ENCODE measurements around the gene DMD. TPM values are rescaled to one million over a fixed set of nuclear protein-coding genes. Genes with fewer than 3 reads are reported as not detected.

The DMD gene
- total RNA-seq, 1 donor from 2014 or later, result 127 TPM

DNA sequence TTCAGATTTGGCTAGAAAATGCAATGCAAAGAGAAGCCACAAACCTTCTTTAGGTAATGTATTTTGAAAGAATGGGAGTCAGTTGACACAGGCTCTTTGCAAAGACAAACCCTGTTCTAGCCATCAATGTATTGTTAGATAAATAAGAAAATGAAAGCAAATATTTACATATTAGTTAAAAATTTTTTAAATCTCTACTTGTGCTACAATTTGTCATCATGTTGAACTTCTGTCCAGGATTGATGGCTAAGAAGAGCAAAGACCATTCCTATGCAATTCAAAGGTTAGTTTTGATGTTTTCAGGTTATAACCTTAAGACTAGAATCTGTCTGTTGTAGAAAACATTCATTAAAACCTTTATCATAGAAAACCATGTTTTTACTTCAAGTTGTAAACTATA, 1350.7 kb downstream of the DMD start:
- DNase-seq (ENCODE audit: low spot score), result no peak

DNA sequence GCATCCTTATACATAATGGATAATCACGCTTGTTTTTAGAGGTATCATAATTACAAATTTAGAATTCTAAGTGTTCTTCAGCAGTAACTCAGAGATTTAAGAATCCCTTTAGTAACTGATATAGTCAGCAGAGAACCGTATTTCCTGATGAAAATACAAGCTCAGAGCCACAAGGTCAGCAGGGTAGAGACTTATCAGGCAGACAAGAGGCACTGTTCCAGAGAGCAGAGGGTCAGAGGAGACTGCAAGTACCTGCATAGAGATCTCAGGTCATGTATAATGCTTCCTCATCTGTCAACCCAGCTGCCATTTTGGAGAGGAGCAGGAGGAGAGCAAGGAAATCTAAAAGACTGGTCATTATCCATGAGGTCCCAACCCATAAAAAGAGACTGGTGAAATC, 1352.4 kb downstream of the DMD start:
- no peak for DNase-seq (ENCODE audit: low spot score)

DNA sequence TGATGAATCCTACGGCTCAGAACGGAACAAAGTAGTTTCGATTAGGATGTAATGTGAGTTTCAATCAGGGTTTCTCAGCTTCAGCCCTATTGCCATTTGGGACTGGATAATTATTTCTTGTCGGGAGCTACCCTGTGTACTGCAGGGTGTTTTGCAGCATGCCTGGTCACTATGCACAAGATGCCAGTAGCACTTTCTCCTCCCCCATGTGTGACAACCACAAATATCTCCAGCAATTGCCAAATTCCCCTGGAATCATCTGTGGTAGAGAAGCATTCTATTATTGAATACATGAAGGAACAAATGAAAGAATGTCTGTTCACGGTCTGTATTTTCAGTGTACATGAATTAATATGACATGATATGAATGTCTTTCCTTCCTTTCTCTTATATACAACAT, 1356.6 kb downstream of the DMD start:
- DNase-seq (ENCODE audit: low spot score), result no peak

DNA sequence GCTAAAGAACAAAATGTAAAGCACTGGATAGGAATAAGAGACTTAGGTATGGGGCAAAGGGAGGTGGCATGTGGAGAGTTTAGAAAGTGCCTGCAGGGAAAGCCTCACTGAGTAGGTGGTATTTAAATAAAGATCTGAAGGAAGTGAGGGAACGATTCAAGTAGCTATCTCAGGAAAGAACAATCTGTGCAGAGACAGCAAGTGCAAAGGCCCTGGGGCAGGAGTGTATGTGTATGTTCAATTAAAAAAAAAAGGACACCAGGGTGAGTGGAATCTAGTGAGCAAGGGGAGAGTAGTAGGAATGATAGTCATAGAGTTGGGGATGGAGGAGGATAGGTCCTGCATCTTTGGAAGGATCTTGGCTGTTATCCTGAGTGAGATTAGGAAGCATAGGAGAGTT, 1359.6 kb downstream of the DMD start:
- no peak for DNase-seq (ENCODE audit: low spot score)

DNA sequence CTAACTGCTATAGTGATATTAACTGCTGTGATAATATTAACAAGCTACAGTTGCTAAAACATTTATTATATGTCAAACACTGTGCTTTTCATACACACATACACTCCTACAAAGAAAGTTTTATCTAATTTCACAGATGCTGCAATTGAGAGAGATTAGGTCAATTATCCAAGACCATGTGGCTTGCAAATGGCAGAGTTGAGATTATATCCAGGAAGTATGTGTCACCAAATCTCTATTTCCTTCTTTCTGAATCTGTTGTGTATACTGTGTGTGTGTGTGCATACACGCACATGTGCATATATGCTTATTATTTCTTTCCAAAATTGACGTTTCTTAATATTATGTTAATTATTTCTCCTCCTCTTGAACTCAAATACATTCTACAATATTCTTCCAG, 1363.6 kb downstream of the DMD start:
- DNase-seq (ENCODE audit: low spot score), result no peak

DNA sequence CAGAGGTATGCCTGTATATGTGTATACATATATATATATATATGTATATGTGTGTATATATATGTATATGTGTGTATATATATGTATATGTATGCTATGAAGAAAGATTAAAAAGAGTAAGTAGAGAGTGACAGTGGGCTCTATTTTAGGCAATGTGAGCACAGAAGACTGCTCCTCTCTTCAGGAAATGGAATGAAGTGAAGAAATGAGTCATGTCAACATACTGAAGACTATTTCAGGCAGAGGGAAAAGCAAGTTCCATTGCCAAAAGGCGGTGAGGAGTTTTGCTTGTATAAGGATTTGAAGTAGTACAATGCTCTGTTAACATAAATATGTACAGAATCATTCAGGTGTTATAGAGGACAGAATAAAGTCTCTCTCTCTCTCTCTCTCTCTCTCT, 1366.3 kb downstream of the DMD start:
- no peak for DNase-seq (ENCODE audit: low spot score)

DNA sequence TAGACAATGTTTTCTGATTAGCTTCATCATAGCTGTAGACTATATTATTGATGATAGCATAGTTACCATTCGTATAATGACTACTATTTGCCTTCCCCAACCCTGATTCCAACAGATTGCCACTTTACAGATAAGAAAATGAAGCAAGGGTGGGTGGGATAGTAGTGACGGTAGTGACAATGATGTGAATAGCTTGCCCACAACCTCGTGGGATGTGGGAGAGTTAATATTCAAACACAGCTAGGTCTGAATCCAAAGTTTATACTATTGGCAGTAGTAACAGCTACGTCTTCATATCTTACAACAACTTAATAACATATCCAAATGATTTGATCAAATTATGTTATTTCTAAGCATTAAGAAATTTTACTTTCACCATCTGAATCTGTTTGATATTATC, 1372.7 kb downstream of the DMD start:
- no peak for DNase-seq (ENCODE audit: low spot score)

DNA sequence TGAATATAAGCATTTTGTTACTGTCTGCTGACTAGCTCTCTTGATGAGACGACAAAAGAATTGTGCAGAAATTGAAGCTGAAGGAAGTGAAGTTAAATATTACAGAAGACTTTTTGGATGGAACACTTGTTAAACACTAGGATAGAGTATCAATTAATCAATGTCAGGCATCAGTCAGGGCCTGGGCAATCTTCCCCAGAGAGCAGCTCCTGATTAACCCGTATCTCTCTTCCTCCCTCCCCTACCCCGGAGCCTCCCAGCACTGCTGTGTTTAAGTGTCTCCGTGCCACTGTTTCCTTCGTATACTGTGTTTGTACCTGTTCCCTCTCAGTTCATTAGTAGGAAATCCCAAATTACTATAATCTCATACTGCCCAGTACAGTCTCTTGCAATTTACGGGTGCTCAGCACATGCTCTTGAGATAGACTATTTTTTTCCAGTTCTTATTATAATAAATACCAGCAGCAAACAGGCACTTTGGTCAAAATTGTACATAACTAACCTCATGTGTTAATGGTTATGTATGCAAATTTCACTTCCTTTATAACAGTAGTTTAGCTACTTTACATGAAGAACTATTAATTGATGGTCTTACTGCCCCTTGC, 1373.8 kb downstream of the DMD start:
- DNase-seq (ENCODE audit: low spot score), result no peak

DNA sequence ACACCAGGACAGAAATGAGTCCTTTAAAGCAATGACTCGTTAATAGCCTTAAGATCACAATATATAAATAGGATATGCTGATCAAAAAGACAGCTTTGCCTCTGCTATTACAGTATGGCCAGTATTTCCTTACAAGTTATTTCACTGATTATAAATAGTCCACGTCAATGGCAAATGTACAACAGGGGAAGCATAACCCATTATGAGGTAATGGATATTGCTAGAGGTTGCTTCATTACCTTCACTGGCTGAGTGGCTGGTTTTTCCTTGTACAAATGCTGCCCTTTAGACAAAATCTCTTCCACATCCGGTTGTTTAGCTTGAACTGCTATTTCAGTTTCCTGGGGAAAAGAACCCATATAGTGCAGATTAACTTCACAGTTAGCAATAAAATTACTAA, 1374.9 kb downstream of the DMD start:
- no peak for DNase-seq (ENCODE audit: low spot score)

DNA sequence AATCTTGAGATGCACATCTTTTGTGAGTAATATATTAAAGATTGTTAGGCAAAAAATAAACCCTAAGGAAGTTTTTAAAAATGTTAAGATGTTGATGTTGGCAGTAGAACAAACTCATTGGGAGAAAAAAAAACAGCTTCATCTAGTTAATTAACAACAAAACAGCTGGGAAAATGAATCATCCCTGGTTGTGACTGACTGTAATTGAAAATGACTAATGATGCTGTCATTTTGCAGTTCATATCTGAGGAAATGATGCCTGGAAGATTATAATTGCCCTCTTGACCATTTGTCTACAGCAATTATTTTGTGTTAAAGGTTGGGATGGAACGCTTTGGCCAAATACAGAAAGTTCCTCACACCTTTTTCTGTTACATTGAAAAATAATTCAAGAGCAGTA, 1379.1 kb downstream of the DMD start:
- DNase-seq (ENCODE audit: low spot score), result no peak

DNA sequence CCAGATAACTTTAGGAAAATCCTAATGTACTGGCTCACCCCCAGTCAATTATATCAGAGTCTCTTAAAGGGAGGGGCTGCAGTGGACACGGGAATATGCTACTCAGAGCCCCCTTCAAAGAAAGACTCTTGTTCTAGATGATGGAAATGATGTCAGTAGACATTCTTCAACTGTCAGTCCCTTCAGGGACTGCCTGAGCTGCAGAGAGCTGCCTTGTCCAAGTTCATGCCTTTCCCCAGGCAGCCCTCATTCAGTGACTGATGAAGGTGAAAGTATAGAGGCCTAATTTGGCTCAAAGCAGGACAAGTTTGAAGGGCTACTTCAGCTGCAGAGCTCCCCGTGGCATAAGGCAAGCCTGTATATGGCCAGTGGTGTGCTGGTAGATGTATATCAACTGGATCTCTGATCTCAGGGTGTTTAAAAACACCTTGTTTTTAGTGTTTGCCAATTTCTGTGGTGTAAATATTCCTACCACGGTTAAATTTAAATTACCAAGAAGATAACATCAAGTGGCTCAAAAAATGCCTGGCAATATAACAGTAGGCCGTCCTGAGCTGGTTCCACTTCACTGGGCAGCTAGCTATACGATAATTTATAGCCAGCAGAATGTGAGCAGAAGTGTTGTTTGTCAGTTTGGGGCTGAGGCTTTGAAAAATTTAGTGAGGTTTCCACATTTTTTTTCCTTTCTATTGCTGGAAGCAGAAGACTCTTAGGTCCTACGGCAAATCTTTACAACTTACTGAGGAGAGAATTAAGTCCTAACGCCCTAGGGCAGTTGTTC, 1390.7 kb downstream of the DMD start:
- DNase-seq (ENCODE audit: low spot score), result no peak

DNA sequence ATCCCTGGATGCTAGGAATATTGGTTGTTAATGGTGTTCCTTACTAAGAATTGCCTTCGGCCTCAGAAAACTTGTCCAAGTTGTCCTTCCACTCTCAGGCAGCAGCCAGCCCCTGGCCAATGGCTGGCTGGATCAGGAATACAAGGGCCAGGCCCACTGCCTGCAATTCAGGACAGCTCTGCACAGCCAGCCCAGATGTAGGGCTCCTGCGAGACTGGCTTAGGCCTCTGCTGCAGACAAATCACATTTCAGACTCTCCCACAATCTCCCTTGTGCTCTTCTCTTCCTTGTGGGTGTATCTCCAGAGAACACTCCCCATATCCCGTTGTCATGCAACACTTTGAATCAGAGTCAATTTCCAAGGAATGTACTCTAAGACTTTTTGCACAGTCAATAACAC, 1391.9 kb downstream of the DMD start:
- no peak for DNase-seq (ENCODE audit: low spot score)

DNA sequence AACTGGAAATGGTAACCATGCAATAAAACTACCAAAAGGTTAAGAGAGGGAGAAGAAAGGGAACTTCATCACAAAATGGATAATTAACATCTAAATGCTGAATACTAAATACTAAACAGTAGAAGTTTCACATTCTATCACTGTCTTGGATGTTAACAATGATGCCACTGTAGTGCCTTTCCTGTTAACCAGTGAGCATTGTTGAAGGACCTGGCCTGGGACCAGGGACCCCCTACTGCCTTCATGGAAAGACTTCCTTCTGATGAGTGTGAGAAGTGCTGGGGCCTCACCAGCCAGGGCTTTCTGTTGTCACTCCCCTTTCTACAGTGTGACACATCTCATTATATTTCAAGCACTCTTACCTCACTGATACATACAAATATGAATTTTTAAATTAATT, 1400.2 kb downstream of the DMD start:
- no peak for DNase-seq (ENCODE audit: low spot score)

DNA sequence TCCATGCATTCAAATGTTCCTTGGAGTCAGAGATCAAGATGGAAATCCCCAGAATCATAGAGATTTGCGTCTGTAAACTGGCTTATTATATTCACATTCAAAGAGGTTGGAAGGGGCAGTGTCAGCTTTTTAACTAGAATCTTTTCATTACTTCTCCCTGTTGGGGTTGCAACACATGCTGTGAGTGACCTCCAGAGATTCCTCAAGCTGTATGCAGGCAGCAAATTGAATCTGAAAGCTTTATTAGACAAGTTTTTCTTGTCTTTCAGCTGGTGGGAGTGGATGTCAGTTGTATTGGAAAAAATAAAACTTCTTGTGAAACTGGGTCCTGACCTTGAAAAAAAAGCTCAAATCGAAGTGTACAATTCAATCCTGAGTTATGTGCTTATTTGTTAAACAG, 1403.0 kb downstream of the DMD start:
- DNase-seq (ENCODE audit: low spot score), result no peak

DNA sequence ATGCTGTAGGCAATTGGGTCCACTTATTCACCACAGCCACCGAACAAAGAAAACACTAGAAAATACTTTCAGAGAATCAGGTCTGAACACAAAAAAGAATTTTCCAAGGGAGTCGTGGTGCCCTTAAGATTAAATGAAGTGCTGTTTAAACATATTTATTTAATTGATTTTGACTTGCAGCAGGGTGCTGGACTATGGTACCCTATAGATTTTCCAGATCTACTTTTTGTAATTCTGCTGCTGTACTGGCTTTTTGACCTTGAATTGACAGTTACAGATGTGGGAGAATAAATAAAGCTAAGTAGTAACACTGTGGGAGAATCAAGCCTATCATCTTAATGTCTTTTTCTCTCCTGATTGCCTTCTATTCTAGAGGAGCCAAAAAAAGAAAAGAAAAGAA, 1404.2 kb downstream of the DMD start:
- DNase-seq (ENCODE audit: low spot score), result no peak

DNA sequence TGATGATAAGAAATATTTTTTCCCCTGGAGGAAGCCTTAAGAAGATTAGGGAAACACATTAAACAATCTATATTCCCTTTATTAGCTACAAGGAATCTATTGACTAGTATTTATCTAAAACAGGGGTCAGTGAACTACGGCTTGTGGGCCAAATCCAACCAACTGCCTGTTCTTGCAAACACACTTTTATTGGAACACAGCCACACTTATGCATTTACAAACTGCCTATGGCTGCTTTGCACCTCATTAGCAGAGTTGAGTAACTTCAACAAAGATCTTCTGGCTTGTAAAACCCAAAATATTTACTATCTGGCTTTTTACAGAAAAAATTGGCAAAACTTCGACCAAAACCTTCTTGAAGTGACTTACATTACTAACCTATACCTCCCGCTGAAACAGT, 1405.6 kb downstream of the DMD start:
- DNase-seq (ENCODE audit: low spot score), result no peak

DNA sequence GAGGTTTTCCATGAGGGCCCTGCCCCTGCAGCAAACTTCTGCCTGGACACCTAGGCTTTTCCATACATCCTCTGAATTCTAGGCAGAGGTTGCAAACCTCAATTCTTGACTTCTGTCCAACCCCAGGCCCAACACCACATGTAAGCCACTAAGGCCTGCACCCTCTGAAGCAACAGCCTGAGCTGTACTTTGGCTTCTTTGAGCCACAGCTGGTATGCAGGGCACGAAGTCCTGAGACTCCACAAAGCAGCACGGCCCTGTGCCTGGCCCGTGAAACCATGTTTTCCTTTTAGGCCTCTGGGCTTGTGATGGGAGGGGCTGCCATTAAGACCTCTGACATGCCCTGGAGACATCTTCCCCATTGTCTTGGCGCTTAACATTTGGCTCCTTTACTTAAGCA, 1411.1 kb downstream of the DMD start:
- no peak for DNase-seq (ENCODE audit: low spot score)

DNA sequence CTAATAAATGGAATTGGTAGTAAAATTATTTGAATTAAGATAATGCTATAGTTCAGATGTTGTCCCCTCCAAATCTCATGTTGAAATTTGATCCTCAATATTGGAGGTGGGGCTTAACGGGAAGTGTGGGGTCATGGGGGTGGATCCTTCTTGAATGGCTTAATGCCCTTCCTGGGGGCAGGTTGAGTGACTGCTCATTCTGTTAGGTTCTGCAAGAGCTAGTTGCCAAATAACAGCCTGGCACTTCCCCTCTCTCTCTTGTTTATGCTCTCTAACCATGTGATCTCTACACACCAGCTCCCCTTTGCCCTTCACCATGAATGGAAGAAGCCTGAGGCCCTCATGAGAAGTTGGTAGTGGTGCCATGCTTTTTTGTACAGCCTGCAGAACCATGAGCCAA, 1414.7 kb downstream of the DMD start:
- DNase-seq (ENCODE audit: low spot score), result no peak

DNA sequence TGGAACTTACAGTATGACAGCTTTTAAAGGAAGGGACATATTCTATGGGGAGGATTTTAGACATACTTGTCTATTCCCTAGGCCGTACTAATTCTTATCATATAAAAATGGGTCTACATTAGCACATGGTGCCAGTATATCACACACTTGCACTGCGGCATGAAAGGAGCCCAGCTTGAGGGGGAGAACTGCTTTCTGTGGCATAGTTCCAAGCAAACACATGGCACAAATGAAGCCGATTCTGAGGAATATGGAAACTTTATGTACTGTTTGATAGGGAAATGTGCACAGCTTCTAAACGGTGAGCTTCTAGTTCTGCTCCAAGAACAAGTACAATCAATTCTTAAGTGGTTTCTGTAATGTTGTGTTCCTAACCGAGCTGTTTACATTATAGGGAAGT, 1463.9 kb downstream of the DMD start:
- DNase-seq (ENCODE audit: low spot score), result no peak

DNA sequence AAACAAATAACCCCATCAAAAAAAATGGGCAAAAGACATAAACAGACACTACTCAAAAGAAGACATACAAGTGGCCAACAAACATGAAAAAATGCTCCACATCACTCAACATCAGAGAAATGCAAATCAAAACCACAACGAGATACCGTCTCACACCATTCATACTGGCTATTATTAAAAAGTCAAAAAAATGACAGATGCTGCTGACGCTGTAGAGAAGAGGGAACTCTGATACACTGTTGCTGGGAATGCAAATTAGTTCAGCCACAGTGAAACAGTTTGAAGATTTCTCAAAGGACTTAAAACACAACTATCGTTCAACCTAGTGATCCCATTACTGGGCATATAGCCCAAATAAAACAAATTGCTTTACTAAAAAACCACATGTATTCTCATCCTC, 1468.3 kb downstream of the DMD start:
- DNase-seq (ENCODE audit: low spot score), result no peak

DNA sequence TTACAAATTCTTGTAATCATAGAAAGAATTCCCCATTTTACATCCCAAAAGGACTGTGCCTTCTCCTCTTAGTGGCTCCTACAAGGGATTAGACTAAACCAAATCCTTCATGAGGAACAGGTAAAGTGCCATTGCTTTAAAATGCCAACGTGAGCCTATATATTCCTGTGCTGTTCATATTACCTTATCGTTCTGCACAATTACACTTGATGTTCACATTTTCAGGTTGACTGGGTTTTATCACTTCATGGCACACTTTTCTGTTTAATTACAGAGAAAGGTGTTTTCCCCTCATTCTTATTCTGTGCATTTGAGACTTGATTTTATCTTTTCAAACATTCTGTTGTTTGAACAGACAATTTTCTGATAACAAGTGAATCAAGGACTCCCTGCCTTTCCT, 1493.9 kb downstream of the DMD start:
- DNase-seq (ENCODE audit: low spot score), result no peak

DNA sequence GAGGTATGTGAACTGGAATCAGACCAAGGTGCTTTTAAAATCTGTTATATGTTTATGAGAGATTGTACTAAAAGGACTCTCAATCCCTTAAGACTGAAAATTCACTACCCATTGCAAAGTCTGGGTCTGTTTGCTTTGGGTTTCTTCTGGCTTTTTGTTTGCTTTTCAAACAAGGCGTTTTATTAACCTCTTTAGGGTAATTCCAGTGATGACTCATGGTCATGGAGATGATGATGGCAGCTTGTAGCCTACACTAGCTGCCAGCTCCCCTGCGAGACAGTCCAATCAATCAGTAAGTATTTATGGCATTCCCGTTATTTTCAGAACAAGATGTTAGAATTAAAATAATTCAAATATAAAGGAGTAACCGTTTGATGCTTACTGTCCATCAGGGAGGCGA, 1495.7 kb downstream of the DMD start:
- no peak for DNase-seq (ENCODE audit: low spot score)

DNA sequence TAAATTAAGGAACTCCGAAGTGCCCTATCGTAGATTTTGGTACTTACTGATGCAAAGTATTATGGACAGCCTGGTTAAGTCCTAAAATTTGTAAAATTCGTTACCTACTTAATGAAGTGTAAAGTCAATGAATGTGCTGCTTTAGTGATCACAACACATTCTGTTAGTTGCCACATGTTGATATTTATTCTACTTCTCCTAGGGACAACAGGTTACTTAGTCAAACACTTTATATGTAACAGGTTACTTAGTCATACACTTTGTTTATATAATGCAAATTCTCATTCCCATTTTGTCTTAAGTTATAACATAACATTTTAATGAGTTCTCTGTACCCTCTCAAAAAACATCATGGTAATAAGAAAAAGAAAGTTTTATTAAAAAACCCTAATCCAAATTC, 1496.6 kb downstream of the DMD start:
- DNase-seq (ENCODE audit: low spot score), result no peak

DNA sequence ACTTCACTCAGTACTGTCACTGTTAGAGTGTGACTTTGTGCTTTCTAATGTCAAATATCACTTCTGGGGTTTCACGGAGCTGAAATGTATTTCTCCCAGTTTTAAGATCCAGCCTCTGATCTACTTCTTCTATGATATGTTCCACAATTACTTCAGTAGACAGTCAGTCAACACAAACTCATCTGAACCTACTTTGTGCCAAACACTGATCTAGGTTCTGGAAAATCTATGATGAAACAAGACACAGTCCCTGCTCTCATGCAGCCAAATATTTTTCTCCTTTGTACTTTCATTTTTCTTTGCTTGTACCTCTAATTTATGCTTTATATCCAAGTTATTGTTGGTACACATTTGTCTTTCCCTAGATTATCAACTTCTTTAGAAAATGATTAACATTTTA, 1498.2 kb downstream of the DMD start:
- DNase-seq (ENCODE audit: low spot score), result no peak
